Activated T-helper 1 cell treated with anti-CD3 and anti-CD28 coated beads, Interleukin-2, amount 50 U/mL, for 16 hours (primary cell): Measurements from ENCODE around the gene EYS.

Source experiments
- DNase-seq, 2 donors: peaks; one replicate each; pipeline ENCODE4 v3.0.0-alpha.2; 2020; ENCODE audit warnings: low read depth in 1 of 2, low spot score in 1 of 2

The EYS gene

DNA sequence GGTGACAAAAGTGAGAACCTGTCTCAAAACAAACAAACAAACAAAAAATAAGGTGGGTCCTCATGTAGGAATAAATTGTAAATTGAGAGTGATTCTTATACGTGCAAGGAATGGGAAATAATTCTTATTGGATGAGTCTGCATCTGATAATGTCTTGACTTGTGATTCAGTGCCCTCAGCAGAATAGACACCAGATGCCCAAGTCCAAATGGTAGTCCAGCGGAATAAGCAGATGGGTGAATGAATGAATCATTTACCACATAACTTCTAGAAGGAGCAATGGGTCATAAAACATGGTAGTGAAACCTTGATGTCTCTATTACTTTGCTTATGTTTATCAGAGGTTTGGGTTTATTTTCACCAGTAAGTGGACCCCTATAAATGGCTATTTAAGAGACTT, 1323.7 kb downstream of the EYS start:
- DNase-seq: no peak

DNA sequence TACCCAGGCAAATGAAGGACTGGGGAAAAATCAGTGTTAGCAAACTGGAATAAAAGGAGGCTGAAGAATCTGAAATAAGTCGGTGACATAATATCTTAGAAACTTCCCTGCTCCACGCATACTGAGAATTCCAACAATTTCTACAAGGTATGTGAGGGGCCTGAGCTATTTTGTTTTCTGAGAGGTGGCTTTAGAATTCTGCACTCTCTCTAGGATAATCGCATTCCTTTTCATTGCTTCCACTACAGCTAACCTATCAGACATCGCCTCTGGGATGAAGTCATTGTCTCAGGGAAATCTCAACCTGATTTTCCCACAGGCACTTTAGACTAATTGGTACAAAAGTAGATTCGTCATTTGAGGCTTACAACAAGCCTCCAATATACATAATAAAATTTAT, 1330.6 kb downstream of the EYS start:
- DNase-seq: no peak

DNA sequence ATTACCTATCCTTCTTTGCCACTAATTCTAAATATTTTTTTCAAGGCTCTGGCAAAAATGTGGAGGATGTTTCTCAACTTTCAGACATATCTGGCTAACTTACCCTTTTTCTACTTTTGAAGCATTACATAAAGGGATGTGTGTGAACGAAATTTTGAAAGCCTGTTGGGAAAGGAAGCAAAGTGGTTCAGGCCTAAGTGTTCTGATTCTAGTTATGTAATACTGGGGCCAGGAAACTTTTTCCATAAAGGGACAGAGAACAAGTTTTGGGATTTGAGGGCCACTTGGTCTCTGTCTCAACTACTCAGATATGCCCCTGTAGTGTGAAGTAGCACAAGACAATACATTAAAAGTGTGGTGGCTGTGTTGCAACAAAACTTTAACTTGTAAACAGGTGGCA, 1349.6 kb downstream of the EYS start:
- DNase-seq: no peak

DNA sequence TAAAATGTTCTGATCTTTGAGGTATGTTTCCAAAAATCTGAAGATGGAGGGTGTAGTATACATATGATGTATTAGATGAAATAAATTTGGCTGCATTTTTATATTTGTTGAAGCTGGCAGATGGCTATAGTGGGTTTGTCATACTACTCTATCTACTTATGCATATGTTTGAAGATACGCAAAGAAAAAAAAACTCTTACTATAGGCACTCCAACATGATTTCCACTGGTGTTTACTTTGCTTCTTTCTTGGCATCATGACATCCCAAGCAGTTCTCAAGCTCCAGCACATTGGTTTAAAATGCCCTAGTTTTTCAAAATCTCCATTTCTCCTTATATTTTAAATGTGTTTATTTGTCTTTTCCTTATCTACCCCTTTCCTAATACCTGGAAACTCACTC, 1359.6 kb downstream of the EYS start:
- no peak for DNase-seq

DNA sequence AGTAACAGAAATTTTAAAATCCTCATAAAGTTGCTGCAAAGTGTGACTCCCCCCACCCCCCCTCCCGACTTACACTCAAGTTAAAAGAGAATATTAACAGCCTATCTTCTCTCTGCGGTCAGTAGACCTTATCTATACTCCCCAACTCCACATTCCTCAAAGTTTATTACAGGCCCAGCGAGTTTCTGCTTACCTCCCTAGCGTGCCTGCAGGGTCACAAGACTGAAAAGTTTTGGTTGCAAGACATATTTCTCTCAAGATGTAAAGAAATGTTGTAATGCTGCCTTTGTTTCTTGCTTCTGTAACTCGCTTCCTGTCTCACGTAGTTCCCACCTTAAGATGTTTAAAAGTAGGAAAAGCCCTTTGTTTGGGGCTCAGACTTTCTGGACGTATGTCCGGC, 1371.8 kb downstream of the EYS start:
- no peak for DNase-seq

DNA sequence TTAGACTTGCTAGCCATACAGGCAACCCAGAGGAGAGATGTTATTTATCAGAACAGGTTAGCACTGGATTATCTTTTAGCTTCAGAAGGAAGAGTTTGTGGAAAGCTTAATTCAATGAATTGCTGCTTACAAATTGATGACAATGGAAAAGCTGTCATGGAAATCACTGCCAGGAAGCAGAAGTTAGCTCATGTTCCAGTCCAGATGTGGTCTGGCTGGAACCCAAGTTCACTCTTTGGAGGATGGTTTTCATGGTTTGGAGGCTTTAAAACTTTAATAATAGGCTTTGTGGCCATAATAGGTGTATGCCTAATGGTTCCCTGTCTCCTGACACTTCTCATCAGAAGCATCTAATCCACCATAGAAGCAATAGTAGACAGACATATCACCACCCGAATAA, 1372.4 kb downstream of the EYS start:
- DNase-seq: no peak

DNA sequence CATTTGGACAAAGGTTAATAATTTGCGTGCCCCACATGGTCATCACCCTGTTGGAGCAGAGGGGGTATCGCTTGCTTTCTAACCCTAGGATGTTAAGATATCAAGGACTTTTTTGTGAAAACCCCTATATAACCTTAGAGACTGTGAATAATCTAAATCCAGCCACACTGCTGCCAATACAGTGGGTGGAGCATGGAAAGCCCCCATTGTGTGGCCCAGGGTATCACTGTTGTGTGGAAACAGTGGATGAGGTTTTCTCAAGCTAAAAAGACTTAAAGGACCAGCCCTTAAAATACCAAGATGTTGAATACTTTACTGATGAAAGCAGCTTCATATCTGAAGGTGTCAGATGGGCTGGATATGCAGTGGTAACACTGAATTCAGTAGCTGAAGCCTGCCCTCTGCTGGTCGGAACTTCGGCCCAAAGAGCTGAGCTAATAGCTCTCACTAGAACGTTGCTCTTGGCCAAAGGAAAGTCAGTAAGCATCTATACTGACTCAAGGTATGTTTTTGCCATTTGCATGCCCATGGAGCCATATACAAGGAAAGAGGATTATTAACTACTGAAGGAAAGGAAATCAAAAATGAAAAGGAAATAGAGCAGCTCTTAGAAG, 1376.2 kb downstream of the EYS start:
- no peak for DNase-seq

DNA sequence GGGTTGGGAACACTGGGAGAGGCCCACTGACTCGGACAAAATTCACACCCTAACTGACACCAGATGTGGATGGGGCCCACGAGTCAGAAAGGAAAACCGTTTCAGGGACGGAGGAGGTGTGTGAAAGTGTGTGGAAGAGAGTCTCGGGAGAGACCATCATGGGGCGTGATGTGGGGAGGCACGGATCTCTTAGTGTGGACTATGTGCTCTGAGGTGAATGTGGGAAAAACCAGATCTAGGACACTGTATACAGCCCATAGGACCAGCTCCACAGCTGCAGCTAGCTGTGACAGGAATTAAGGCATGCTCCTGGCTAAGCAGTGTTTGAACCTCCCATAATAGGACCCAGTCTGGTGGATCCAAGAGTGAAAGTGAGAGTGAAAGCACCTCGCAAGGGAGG, 1380.1 kb downstream of the EYS start:
- no peak for DNase-seq

DNA sequence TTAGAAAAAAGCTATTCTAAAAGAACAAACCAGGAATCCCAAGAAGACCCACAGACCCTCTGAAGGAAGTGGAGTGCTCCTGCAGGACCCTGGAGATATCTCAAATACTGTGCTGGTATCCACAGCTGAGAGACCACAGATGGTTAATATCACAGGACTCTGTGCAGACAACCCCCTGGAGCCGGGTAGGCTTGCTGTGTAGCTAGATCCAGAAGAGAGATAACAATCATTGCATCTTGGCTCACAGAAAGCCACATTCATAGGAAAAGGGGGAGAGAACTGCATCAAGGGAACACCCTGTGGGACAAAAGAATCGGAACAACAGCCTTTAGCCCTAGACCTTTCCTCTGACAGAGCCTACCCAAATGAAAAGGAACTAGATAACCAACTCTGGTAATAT, 1381.9 kb downstream of the EYS start:
- DNase-seq: no peak

DNA sequence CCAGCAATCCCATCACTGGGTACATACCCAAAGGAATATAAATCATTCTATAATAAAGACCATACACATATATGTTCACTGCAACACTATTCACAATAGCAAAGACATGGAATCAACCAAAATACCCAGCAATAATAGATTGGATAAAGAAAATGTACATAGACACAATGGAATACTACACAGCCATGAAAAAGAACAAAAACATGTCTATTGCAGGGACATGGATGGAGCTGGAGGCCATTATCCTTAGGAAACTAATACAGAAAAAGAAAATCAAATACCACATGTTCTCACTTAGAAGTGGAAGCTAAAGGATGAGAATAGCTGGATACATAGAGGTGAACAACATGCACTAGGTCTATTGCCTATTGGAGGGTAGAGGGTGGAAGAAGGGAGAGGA, 1396.8 kb downstream of the EYS start:
- DNase-seq: no peak

DNA sequence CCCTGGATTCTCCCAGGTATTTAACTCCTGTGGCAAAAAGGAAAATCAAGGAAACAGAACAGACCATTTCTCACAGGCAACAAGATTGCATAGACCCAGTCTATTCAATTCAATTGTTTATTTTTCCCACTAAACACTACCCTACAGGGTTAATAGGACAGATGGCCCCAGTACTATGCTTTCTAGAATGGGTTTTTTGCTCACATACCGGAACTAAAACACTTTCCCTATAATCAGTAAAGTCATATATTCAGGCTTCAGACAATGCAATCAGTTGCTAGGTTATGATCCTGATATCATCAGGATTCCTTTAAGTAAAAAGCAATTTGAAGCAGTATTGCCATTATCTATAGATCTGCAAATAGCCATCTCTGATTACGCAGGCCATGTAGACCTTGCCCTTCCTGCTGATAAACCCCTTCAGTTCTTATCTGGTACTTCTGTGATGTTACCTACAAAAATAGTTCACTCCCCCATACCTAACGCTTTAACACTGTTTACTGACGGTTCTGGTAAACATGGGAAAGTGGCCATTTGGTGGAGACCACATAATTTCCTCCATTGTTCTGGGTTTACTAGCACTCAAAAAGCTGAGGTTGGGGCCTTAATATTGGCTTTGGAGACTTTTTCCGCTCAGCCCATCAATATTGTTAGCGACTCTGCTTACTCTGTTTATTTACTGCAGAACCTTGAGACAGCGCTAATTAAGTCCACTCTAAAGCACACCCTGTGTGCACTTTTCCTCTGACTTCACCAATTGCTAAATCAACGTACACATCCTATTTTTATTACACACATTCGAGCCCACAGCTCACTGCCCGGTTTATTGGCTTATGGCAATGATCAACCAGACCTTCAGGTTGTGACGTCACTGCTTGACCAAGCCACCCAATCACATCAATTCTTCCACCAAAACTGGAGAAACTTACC, 1405.5 kb downstream of the EYS start:
- no peak for DNase-seq

DNA sequence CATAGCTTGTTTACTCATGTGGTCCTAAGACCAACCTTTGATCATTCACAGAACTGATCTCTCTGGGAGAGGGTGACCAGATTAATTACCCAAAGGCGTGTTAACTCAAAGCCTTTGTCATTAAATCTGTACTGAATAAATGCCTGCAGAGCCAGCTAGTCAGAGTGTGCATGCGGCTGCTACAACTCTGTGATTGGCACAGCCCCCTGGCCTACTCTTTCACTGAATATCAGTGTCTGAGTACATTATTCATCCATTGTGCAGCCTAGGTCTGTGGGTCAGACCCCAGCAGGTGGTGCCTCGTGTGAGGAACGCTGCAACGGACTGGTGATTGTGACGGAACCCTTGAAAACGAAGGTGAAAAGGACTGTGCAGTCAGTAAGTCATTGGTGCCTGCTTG, 1407.8 kb downstream of the EYS start:
- no peak for DNase-seq

DNA sequence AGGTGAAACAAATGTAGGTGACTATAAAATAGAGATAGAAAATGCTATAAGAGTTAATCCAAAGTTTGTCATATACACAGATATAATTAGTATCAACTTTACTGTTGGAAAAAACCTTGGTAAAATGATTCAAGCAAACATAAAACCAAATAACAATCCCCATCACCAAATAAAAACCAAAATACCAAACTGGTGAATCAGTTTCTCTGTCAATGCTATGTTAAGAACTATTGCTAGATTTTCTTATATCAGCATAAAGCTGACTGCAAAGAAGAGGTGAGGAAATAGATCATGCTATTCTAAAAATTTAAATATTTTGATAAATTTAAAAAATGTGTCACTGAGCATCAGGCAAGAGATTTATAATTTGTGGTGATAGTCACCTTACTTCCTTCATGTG, 1413.0 kb downstream of the EYS start:
- no peak for DNase-seq

DNA sequence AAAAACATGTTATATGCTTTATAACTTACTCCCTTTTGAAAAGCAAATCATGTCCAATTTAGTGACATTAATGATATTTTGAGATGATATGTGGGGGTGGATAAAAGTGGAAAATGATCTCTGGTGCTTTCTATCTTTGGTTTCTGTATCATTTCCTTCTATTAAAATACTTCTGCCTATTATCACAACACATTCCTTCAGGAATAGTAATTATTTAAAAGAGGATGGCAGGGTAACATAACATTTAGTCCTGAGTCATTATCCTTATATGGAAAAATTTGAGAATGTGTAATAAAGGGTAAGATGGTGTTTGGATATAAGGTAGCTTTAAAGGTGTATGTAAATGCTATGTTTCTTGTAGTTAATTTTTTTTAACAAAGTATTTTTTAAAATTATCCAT, 1413.7 kb downstream of the EYS start:
- DNase-seq: no peak

DNA sequence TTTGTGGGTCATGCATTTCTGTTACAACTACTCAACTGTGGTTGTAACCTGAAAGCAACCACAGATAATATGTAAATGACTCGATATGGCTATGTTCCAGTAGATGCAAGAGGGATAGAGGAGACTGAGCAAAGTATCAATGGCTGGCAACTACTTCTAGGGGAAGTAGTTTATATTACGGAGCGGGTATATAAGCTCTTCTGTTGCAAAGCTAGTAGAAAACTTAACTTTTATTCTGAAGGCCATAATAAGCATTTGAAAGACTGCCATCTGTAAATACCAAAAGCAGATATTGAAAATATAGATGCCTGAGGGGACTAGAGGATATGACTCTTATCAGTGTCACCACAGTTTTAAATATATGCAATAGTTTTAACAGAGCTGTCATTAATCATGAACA, 1416.2 kb downstream of the EYS start:
- no peak for DNase-seq

DNA sequence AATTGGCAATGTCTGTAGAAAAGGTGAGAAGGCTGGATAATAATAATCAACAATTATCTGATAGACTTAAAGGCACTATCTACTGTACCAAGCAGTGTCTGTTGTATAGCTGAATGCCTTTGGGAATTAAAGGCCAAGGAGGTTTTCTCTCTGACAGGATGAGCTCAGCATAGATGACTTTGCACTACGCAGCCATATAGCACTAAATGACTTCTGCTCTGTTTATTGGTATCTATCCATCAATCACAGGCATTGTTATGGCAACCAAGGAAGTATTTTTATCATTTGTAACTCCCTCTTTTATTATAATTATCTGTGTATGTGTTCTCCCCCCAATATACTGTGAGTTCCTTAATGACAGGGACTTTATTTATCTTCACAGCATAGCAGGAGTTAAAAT, 1417.1 kb downstream of the EYS start:
- DNase-seq: no peak

DNA sequence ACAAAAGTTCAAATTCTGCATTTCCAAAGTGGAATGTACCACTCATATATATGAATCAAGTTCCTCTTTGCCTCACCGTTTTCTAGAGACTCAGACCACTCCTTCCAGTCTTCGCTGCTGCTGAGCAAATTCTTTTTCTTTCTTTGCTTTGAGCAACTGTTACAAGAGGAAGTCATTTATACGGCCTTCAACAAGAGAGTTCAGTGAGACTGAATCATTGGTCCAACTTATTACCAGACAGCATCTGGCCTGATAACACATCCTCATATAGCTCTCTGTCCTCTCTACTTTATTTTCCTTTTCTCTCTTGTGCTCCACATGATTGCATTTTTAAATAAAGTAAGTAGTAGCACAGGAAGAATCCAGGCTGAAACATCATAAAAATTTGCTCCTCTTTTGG, 1418.7 kb downstream of the EYS start:
- no peak for DNase-seq

DNA sequence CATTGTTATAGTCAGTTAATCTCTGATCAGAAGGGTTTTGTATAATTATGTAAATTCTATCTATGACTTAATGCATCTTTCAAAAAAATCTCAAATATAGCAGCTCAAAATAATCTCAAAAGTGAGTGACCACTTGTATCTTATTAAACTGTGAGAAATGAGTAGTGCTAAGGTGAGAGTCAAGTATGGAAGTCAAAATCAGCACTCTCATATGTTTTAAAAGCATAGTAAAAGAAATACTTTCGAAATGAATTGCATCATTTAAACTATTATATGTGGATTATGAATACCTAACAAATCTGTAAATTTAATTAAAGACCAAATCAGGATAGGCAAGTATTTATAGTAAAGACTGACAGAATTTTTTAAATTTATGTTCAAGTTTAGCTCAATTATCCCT, 1425.9 kb downstream of the EYS start:
- DNase-seq: no peak

DNA sequence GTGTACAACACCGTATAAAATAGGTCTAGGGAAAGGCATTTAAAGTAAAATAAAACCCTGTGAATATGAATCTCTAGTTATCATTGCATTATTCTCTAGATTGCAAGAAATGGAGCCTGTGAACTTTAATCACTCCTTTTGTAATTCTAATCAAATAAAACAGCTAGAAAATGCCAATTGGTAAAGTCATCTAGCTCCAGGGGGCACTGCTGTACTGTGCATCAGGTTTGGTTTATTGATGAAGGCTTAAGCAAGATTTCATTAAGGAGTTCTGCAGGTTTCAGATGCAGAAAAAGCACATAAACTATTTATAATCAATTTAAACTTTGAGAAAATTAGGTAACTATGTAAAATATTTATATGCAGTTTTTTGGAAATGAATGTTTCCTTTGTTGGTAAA, 1426.5 kb downstream of the EYS start:
- DNase-seq: no peak

DNA sequence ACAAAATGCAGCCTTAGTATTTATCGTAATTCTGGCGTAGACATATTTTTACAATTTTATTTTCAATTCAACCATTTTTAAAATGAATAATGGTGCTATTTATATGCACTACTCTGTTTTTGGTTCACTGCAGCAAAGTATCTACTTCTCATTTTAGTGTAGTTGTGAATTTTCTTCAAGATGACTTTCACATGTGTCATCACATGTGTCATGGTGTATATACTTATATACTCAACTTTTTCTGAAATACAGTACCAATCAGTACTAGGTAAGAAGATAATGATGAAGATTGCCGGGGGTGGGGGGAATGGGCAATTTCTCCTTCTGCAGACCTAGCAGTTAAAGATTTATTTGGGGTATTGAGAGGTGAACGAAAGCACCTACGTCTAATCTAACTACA, 1436.9 kb downstream of the EYS start:
- no peak for DNase-seq

DNA sequence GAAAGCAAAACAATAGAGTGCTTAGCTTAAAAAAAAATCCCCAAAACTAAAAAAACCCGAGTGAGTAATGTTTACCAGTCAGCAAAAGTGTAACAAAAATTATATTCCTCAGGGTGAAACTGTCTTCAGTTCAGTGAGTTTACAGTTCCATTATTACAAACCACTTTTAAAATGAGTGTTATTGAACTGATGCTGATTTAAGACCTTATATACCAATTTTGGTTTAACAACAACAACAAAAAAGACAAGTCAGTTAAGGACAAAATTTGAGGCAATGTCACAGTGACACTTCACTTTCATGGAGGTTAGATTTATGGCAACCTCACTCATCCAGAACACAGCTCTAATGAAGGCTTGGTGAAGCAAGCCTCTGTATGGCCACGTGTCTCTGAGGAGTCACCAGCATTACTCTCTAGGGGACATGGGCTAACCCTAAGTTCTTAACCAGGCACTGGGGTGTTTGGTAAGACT, 1440.6 kb downstream of the EYS start:
- no peak for DNase-seq

DNA sequence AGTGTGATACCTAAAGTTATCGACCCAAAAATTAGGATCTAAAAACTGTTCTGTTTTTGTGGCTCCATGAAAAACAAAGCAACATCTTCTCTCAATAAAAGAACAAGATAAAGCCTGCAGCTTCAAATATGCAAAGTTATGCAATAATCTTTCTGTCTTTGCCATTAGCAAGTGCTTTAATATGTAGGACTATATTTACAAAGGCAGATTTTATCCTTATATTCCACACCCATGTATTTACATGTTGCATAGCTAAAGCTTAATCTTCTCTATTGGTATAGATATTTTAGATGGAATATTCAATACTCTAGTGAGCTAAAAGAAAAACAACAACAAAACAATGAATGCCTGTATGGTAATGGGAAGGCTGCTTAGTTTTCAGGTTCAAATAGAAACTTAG, 1443.2 kb downstream of the EYS start:
- no peak for DNase-seq

DNA sequence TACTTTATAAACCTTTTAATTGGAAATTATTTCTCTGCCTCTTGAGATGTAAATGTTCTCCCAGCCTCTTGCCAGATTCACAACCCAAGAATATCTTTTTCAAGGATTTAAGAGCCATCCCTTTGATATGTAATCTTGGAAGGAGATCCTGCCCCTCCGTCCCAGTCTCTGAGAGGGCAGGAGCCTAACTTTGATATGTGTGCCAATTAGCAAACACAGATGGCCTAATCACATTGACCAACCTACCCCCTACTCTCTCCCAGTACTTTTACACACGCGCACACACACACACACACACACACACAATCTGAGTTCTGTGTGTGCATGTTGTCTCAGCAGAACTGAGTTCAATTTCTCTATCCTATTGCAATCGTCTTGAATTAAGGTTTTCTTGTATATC, 1447.7 kb downstream of the EYS start:
- no peak for DNase-seq
